H1 (cell line): ENCODE measurements around the gene PAXX. TPM values are rescaled to one million over a fixed set of nuclear protein-coding genes. Genes with fewer than 3 reads are reported as not detected.

ENCODE experiments used
- CTCF ChIA-PET: fragments of 300-600 bp; sonication (Branson Sonifier 250); formaldehyde crosslinking; loops from one replicate; lab custom pipeline; 2021; ENCODE audit not compliant: partially characterized antibody; lab: Charles Lee
- POLR2A ChIA-PET: fragments of 300-600 bp; sonication (Branson Sonifier 250); formaldehyde crosslinking; loops from one replicate; lab custom pipeline; 2021; ENCODE audit warnings: inconsistent platforms; ENCODE audit not compliant: partially characterized antibody; lab: Charles Lee
- DNase-seq, 2 experiments: peaks; one replicate each; pipeline versions ENCODE4 v3.0.0 to v3.0.0-alpha.2; 2010 to 2022; ENCODE audit warnings: low spot score in 2 of 2, low read depth in 1 of 2, mixed read lengths in 1 of 2
- FAIRE-seq: peaks from 2 replicates; lab custom pipeline; 2011; peaks lifted over from hg19 to GRCh38; lab: Jason Lieb, UNC
- H2AFZ ChIP-seq: 2 replicates; pipeline ENCODE4 v1.8.1; 2012; ENCODE audit warnings: low read length, inconsistent platforms
- H2AK5ac ChIP-seq: 2 replicates; pipeline ENCODE4 v1.6.1; 2013; ENCODE audit warnings: low read depth, low read length
- H2BK120ac ChIP-seq: replicated peaks from 2 replicates; pipeline ENCODE3; 2013; ENCODE audit warnings: low read depth, low read length, inconsistent platforms
- H2BK12ac ChIP-seq: 2 replicates; pipeline ENCODE4 v1.6.1; 2013; ENCODE audit warnings: low read depth, low read length
- H2BK15ac ChIP-seq: 2 replicates; pipeline ENCODE4 v1.6.1; 2013; ENCODE audit warnings: low read length
- H2BK20ac ChIP-seq: 2 replicates; pipeline ENCODE4 v1.6.1; 2013; ENCODE audit warnings: low read length
- H2BK5ac ChIP-seq: 2 replicates; pipeline ENCODE4 v1.6.1; 2013; ENCODE audit warnings: low read depth, low read length
- H3K14ac ChIP-seq: 2 replicates; pipeline ENCODE4 v1.6.1; 2013; ENCODE audit warnings: inconsistent platforms; ENCODE audit not compliant: insufficient read length
- H3K18ac ChIP-seq: 2 replicates; pipeline ENCODE4 v1.6.1; 2013; ENCODE audit warnings: low read length; ENCODE audit errors: extremely low read depth
- H3K23ac ChIP-seq: 2 replicates; pipeline ENCODE4 v1.6.1; 2013; ENCODE audit warnings: inconsistent platforms; ENCODE audit not compliant: insufficient read length
- H3K23me2 ChIP-seq: 2 replicates; pipeline ENCODE4 v1.6.1; 2013; ENCODE audit warnings: low read depth, low read length
- H3K27ac ChIP-seq: 2 replicates; pipeline ENCODE4 v1.6.1; 2011; ENCODE audit warnings: low read depth, low read length, inconsistent platforms
- H3K27me3 ChIP-seq, 4 experiments: replicated peaks in 1 of 4; 1 replicate in 1 of 4; 2 replicates in 3 of 4; pipeline versions ENCODE4 v1.6.1 to v1.8.1; 2011 to 2013; ENCODE audit warnings: low read length in 3 of 4, mild to moderate bottlenecking in 3 of 4, inconsistent platforms in 2 of 4, mixed read lengths in 2 of 4, moderate library complexity in 1 of 4; ENCODE audit not compliant: control insufficient read depth in 3 of 4, insufficient read depth in 3 of 4; ENCODE audit errors: extremely low read depth in 1 of 4
- H3K36me3 ChIP-seq, 4 experiments: 2 replicates each; pipeline versions ENCODE4 v1.6.1 to v1.8.1; 2011 to 2013; ENCODE audit warnings: mild to moderate bottlenecking in 4 of 4, low read length in 3 of 4, moderate library complexity in 2 of 4, control low read depth in 1 of 4, inconsistent platforms in 1 of 4; ENCODE audit not compliant: insufficient read depth in 4 of 4, control insufficient read depth in 2 of 4
- H3K4ac ChIP-seq: replicated peaks from 2 replicates; pipeline ENCODE3; 2013; ENCODE audit warnings: low read length, low read depth, mixed read lengths, inconsistent platforms; ENCODE audit not compliant: insufficient read length
- H3K4me1 ChIP-seq, 4 experiments: replicated peaks in 1 of 4; 1 replicate in 1 of 4; 2 replicates in 3 of 4; pipeline versions ENCODE4 v1.6.1 to v1.8.1; 2011 to 2013; ENCODE audit warnings: low read length in 3 of 4, inconsistent platforms in 2 of 4, mixed read lengths in 1 of 4; ENCODE audit not compliant: insufficient read depth in 4 of 4, control insufficient read depth in 3 of 4
- H3K4me2 ChIP-seq, 2 experiments: 2 replicates each; pipeline versions ENCODE4 v1.6.1 to v1.8.1; 2011 to 2013; ENCODE audit warnings: low read depth in 2 of 2, low read length in 2 of 2, control low read depth in 1 of 2, inconsistent platforms in 1 of 2, mild to moderate bottlenecking in 1 of 2; ENCODE audit not compliant: insufficient read depth in 1 of 2
- H3K4me3 ChIP-seq, 4 experiments: fragments of 200-600, 300-600 bp in 1 of 4; sonication (generic), shearing (Covaris generic), sonication (Bioruptor Twin) in 1 of 4; 2 replicates each; pipeline versions ENCODE4 v1.5.1 to v1.8.1; 2011 to 2016; ENCODE audit warnings: low read length in 4 of 4, low read depth in 3 of 4, control low read depth in 2 of 4, inconsistent platforms in 2 of 4, mild to moderate bottlenecking in 2 of 4, mixed read lengths in 1 of 4, moderate library complexity in 1 of 4; ENCODE audit not compliant: insufficient read depth in 2 of 4; ENCODE audit errors: extremely low read depth in 1 of 4
- H3K56ac ChIP-seq: replicated peaks from 2 replicates; pipeline ENCODE3; 2013; ENCODE audit warnings: low read depth, mild to moderate bottlenecking, mixed read lengths, low read length, inconsistent platforms; ENCODE audit not compliant: insufficient read length
- H3K79me1 ChIP-seq: 2 replicates; pipeline ENCODE4 v1.6.1; 2013; ENCODE audit warnings: low read depth, low read length, control low read depth
- H3K79me2 ChIP-seq, 2 experiments: 2 replicates each; pipeline versions ENCODE4 v1.6.1 to v1.8.1; 2012 to 2013; ENCODE audit warnings: low read length in 2 of 2, mild to moderate bottlenecking in 2 of 2, inconsistent platforms in 1 of 2; ENCODE audit not compliant: insufficient read depth in 2 of 2, control insufficient read depth in 1 of 2
- H3K9ac ChIP-seq, 4 experiments: replicated peaks in 1 of 4; 1 replicate in 1 of 4; 2 replicates in 3 of 4; pipeline versions ENCODE4 v1.6.1 to v1.8.1; 2011 to 2013; ENCODE audit warnings: low read depth in 3 of 4, low read length in 3 of 4, control low read depth in 2 of 4, mild to moderate bottlenecking in 2 of 4, moderate library complexity in 2 of 4, inconsistent platforms in 1 of 4; ENCODE audit errors: extremely low read depth in 1 of 4
- H3K9me3 ChIP-seq, 2 experiments: 2 replicates each; pipeline versions ENCODE4 v1.6.1 to v1.8.1; 2012 to 2013; ENCODE audit warnings: mild to moderate bottlenecking in 2 of 2, moderate library complexity in 2 of 2, control low read depth in 1 of 2, inconsistent platforms in 1 of 2, low read depth in 1 of 2, low read length in 1 of 2, mixed read lengths in 1 of 2; ENCODE audit not compliant: insufficient read depth in 2 of 2
- H4K20me1 ChIP-seq, 2 experiments: replicated peaks in 1 of 2; 2 replicates each; pipeline versions ENCODE3 to v1.8.1; 2011 to 2013; ENCODE audit warnings: inconsistent platforms in 2 of 2, low read length in 2 of 2, mild to moderate bottlenecking in 1 of 2; ENCODE audit not compliant: insufficient read depth in 2 of 2, control insufficient read depth in 1 of 2
- H4K5ac ChIP-seq: 2 replicates; pipeline ENCODE4 v1.6.1; 2013; ENCODE audit warnings: low read length, low read depth, mixed read lengths, inconsistent platforms; ENCODE audit not compliant: insufficient read length
- H4K8ac ChIP-seq: 2 replicates; pipeline ENCODE4 v1.8.0; 2013; ENCODE audit warnings: mild to moderate bottlenecking, moderate library complexity, low read length, inconsistent platforms; ENCODE audit not compliant: insufficient read depth; ENCODE audit errors: extremely low read depth
- H4K91ac ChIP-seq: replicated peaks from 2 replicates; pipeline ENCODE3; 2013; ENCODE audit warnings: low read length, mixed read lengths, inconsistent platforms; ENCODE audit not compliant: insufficient read length
- ATF3 ChIP-seq: IDR thresholded peaks from 2 replicates; pipeline ENCODE4 v1.6.1; 2011; ENCODE audit warnings: low read depth, mild to moderate bottlenecking, low read length; ENCODE audit not compliant: insufficient read depth
- BRCA1 ChIP-seq: IDR thresholded peaks from 2 replicates; pipeline ENCODE4 v1.6.1; 2012; ENCODE audit warnings: low read depth, low read length, improper control_type of control experiment
- FOSL1 ChIP-seq: IDR thresholded peaks from 2 replicates; pipeline ENCODE4 v1.6.1; 2011; ENCODE audit warnings: mild to moderate bottlenecking, low read depth, low read length, moderate library complexity; ENCODE audit not compliant: insufficient read depth
- GTF2F1 ChIP-seq: IDR thresholded peaks from 2 replicates; pipeline ENCODE4 v1.6.1; 2012; ENCODE audit warnings: low read depth, low read length, improper control_type of control experiment, borderline replicate concordance
- NRF1 ChIP-seq: IDR thresholded peaks from 2 replicates; pipeline ENCODE4 v1.6.1; 2011; ENCODE audit warnings: mild to moderate bottlenecking, low read depth, low read length, improper control_type of control experiment
- RBBP5 ChIP-seq: IDR thresholded peaks from 2 replicates; pipeline ENCODE4 v1.7.1; 2012; ENCODE audit warnings: low read depth, mild to moderate bottlenecking, inconsistent platforms, low read length, moderate library complexity, borderline replicate concordance
- RFX5 ChIP-seq: IDR thresholded peaks from 2 replicates; pipeline ENCODE4 v1.6.1; 2011; ENCODE audit warnings: low read depth, low read length, improper control_type of control experiment, borderline replicate concordance
- SIRT6 ChIP-seq: IDR thresholded peaks from one replicate; pipeline ENCODE4 v1.7.1; 2012; ENCODE audit warnings: low read length, inconsistent platforms
- SUZ12 ChIP-seq: fragments of 200-600 bp; sonication (generic); IDR thresholded peaks from 2 replicates; pipeline ENCODE4 v1.6.1; 2012; ENCODE audit warnings: mild to moderate bottlenecking, inconsistent platforms, low read length, moderate library complexity, mixed read lengths
- TAF7 ChIP-seq: optimal IDR thresholded peaks from 2 replicates; pipeline ENCODE3; 2011; ENCODE audit warnings: low read depth, mild to moderate bottlenecking, inconsistent platforms, low read length, moderate library complexity, borderline replicate concordance
- ZNF274 ChIP-seq: IDR thresholded peaks from 2 replicates; pipeline ENCODE4 v1.7.0; 2012; ENCODE audit warnings: low read length, borderline replicate concordance; ENCODE audit errors: extremely low read depth
- WGBS, 2 experiments: shearing (Covaris generic) in 1 of 2; methylation state at CpG; one replicate each; pipeline versions ENCODE4 v1.1.6 to v1.1.7; 2013 to 2015; ENCODE audit warnings: low lambda C conversion rate in 2 of 2, mixed read lengths in 2 of 2, inconsistent platforms in 1 of 2, low coverage in 1 of 2, missing lambda C conversion rate in 1 of 2; ENCODE audit not compliant: insufficient replicate concordance in 2 of 2, insufficient coverage in 1 of 2, insufficient read length in 1 of 2; ENCODE audit errors: extremely low coverage in 1 of 2, missing lambda C conversion rate in 1 of 2; 5-methylcytosine and 5-hydroxymethylcytosine counted together
- polyA plus RNA-seq, 7 experiments: library from polyadenylated mRNA; depleted of rRNA in 3 of 7; stranded (reverse) in 5 of 7; unstranded in 2 of 7; fragments of >200 nt in 5 of 7; fragments of 200-250 nt in 2 of 7; gene quantifications; 1 replicate in 5 of 7; 2 replicates in 1 of 7; 4 replicates in 1 of 7; pipeline versions ENCODE4 v1.2.1 to v1.2.3, GENCODE V29; 2011 to 2013; ENCODE audit warnings: missing spikeins in 2 of 7, mixed read lengths in 2 of 7
- total RNA-seq: library from RNA; stranded (reverse); fragmentation: NEBNext Ultra II Directional; extraction: Animal tissue kit (Norgen Biotek cat#: 25700); gene quantifications from 2 replicates; pipeline ENCODE4 v1.2.1, GENCODE V29; 2021

Gene PAXX
- total and polyA plus RNA-seq, 2 of the 8 experiments (the other 6 are each of a cell fraction or from before 2014, with no cell fraction given) = 43.4 to 45.9 TPM

GRCh38 chr9:137021568-137021978, 29.4 kb downstream of the PAXX start:
- H3K4me3 ChIP-seq = no peak overlapping the region
- CTCF ChIA-PET = interaction anchor here (0.8 to 7.2 kb wide), 17 partner anchors 9 to 76 kb away, joined by 3 to 54 read pairs (median 4); partner anchors contain the start of genes ABCA2, FUT7 and LCNL1

More at GRCh38 chr9:137021568-137021978, 29.4 kb downstream of the PAXX start:
- H3K23me2 ChIP-seq = no peaks in the 10 kb centered on the region
- no peaks in the 10 kb centered on the region for H3K79me1 ChIP-seq
- H3K4me2 ChIP-seq = no peak overlapping the region
- peak overlapping the region; percentile 51; the same call in 1 of the 2 replicates for H4K8ac ChIP-seq
- H4K5ac ChIP-seq = no peak overlapping the region
- no peak overlapping the region for H3K23ac ChIP-seq
- peaks cover 0 to 4% (median 0%) of the 10 kb centered on the region in 4 experiments; a peak in 1 of 8 replicates for H3K36me3 ChIP-seq
- no peak overlapping the region for H3K14ac ChIP-seq
- no peak overlapping the region for H2BK15ac ChIP-seq
- no peak overlapping the region for H4K91ac ChIP-seq
- H3K4me1 ChIP-seq = peaks cover 0 to 9% (median 3%) of the 10 kb centered on the region in 4 experiments; a peak in 3 of 7 replicates
- H3K56ac ChIP-seq = no peak overlapping the region
- no peak for TF ChIP-seq ZNF274
- no peak for TF ChIP-seq RFX5
- TF ChIP-seq SUZ12 = no peak
- no peak for TF ChIP-seq RBBP5
- no peak for TF ChIP-seq TAF7
- TF ChIP-seq FOSL1 = no peak
- TF ChIP-seq ATF3 = no peak
- TF ChIP-seq NRF1 = no peak
- no peak for TF ChIP-seq SIRT6
- no peak for TF ChIP-seq BRCA1
- no peak for TF ChIP-seq GTF2F1
- no peaks in the 10 kb centered on the region for H3K79me2 ChIP-seq
- H2AFZ ChIP-seq = no peak overlapping the region
- peaks cover 0 to 8% of the 10 kb centered on the region in 2 experiments for H4K20me1 ChIP-seq
- no peak overlapping the region for H2AK5ac ChIP-seq
- DNase-seq = no peak
- H2BK20ac ChIP-seq = no peak overlapping the region
- 88% methylated on average over 6 of the region's 6 CpGs; no CpG with 5 or more reads in 1 of the 2 experiments for WGBS, 2 experiments
- H3K9ac ChIP-seq = no peak overlapping the region
- H3K27ac ChIP-seq = no peak overlapping the region
- peaks cover 0 to 4% (median 1%) of the 10 kb centered on the region in 4 experiments; a peak in 3 of 7 replicates for H3K27me3 ChIP-seq
- H3K18ac ChIP-seq = no peak overlapping the region
- POLR2A ChIA-PET = no interaction called here
- no peak overlapping the region for H2BK12ac ChIP-seq
- no peak for FAIRE-seq
- no peak overlapping the region for H2BK5ac ChIP-seq
- H2BK120ac ChIP-seq = no peak overlapping the region
- H3K9me3 ChIP-seq = peaks cover 0 to 7% of the 10 kb centered on the region in 2 experiments; a peak in 1 of 4 replicates
- H3K4ac ChIP-seq = no peak overlapping the region
